T-helper 2 cell treated with Interferon-gamma antibody and Interleukin-4, amounts not matched to agents 5 μg/mL and 100 μg/mL, for 36 hours (primary cell): ENCODE data around the gene KCNJ4.
"Not testable (repeated sequence)": the region's sequence is repeated elsewhere in the genome, so short reads cannot be mapped to it uniquely, and the experiment has no call there.

Source experiments
- DNase-seq: peaks from one replicate; pipeline ENCODE4 v3.0.0; 2021; ENCODE audit warnings: low spot score
- H3K27ac Mint-ChIP-seq: one replicate; pipeline ENCODE4 v1.8.0; 2021; ENCODE audit warnings: mild to moderate bottlenecking, mixed read lengths
- H3K27me3 Mint-ChIP-seq: one replicate; pipeline ENCODE4 v1.8.0; 2021; ENCODE audit warnings: low read depth, mixed read lengths
- H3K36me3 Mint-ChIP-seq: one replicate; pipeline ENCODE4 v1.8.0; 2021; ENCODE audit warnings: low read depth, mixed read lengths
- H3K4me1 Mint-ChIP-seq: one replicate; pipeline ENCODE4 v1.8.0; 2021; ENCODE audit warnings: low read depth, mixed read lengths
- H3K4me3 Mint-ChIP-seq: one replicate; pipeline ENCODE4 v1.8.0; 2022; ENCODE audit warnings: mild to moderate bottlenecking, moderate library complexity, mixed read lengths
- H3K9me3 Mint-ChIP-seq: one replicate; pipeline ENCODE4 v1.8.0; 2021; ENCODE audit warnings: mixed read lengths

KCNJ4 gene

DNA sequence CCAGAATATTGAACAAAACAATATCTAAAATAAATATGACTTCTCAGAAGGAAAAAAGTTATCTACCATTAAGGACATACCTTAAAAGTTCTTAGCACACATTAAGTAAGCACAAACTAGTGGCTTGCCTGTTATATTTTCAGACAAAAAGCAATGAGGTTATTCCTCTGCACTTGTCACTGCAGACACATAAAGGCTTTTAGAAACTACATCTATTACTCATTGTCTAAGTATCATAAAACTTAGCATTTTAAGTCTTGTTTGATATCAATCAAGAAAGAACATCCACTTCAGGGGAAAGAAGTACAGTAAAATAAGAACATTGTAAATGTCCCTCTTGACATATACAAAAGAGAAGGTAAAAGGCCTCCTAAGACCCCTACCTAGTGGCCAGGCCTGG, 59.1 kb downstream of the KCNJ4 start:
- H3K36me3 Mint-ChIP-seq, DNase-seq, H3K27me3 Mint-ChIP-seq, H3K9me3 Mint-ChIP-seq: not testable (repeated sequence)
- peak overlapping the region; percentile 86 for H3K4me3 Mint-ChIP-seq
- H3K4me1 Mint-ChIP-seq, result peaks cover 48% of the 10 kb centered on the region
- H3K27ac Mint-ChIP-seq, result peak overlapping the region; percentile 77

DNA sequence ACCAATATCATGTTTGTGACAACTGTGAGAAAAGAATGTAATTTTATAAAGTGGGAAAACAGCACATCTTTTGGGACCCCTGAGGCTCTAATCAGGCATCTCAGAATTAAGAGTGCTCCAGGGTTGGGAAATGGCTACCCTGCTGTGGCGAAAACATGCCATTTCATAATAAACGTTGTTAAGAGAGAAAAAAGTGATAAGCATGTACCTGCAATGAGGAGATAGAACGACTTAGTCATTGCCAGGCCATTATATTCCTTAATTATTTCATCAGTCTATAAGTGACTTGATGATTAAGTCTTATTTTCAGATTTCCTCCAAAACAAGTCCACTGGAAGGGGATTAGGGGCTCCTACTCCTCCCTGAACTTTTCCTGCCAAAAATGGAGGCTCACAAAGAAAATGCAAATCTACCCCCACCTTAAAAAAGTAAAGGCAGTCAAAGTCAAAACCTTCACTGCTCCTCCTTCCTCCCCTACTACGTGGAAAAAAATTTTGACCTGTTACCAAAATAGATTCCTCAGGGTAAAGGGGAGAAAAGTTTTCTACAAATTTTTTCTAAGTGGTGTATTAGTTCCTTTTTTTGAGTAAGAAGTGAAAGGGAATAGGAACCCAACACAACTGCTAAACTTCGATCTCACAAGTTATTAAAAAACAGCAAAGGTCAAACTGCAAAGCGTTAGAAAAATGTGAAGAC, 59.9 kb downstream of the KCNJ4 start:
- not testable (repeated sequence) for H3K27me3 Mint-ChIP-seq, H3K9me3 Mint-ChIP-seq, DNase-seq, H3K36me3 Mint-ChIP-seq
- Mint-ChIP-seq H3K4me3 (peak overlapping the region; percentile 86), H3K27ac (peak overlapping the region; percentile 77), H3K4me1 (peaks cover 55% of the 10 kb centered on the region)

DNA sequence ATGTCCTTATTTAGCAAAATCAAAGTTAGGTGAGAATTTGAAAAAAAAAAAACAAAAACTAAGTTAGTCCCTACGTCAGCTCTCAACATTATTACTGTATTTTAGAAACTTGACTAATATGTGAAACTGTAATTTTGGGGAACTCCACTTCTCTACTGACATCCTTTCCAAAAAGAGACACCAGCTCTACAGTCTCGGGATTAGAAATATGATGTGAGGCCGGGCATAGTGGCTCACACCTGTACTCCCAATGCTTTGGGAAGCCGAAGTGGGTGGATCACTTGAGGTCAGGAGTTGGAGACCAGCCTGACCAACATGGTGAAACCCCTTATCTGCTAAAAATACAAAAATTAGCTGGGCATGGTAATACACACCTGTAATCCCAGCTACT, 65.6 kb downstream of the KCNJ4 start:
- H3K27me3 Mint-ChIP-seq, H3K27ac Mint-ChIP-seq, H3K36me3 Mint-ChIP-seq, H3K9me3 Mint-ChIP-seq, DNase-seq, H3K4me3 Mint-ChIP-seq: not testable (repeated sequence)
- H3K4me1 Mint-ChIP-seq, result peaks cover 49% of the 10 kb centered on the region

DNA sequence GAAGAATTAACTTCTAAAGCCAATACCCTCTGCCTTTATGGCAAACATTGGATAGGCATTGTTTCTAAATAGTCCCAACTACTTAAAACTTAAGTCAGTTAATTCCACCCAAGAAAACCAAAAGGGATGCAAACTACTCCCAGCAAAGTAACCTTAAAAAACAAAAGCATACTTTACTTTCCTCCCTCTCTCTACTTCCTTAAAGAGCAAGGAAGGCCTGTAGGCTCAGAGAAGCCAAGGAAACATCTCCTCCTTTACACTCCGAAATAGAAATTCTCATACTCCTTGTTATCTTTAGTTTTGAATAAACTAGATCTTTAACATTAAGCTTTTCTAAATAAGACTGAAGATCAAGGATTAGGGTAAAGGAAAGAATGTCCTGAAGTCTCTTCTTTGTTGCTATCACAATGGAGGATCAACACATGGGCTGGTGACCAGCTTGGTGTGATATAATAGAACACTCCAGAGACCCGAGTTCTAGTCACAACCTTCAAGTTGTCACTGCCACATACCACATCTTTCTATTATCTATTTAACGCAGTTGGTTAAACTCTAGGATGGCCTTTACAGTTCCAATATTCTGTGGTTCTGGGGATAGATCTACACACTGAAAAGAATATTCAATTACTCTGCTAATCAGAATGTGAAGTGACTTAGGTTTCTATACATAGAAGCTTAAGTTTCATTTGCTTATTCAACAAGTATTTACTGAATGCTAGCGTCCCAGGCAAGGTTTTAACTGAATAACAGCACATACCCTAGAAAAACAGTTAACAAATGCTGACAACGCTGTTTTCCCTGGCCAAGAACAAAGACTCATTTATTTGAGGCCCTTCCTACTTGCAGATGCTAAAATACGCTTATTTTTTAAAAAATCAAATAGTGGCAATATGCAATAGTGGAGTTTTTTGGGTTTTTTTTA, 66.2 kb downstream of the KCNJ4 start:
- H3K27ac Mint-ChIP-seq, DNase-seq, H3K27me3 Mint-ChIP-seq, H3K4me3 Mint-ChIP-seq, H3K36me3 Mint-ChIP-seq, H3K9me3 Mint-ChIP-seq: not testable (repeated sequence)
- peaks cover 44% of the 10 kb centered on the region for H3K4me1 Mint-ChIP-seq

DNA sequence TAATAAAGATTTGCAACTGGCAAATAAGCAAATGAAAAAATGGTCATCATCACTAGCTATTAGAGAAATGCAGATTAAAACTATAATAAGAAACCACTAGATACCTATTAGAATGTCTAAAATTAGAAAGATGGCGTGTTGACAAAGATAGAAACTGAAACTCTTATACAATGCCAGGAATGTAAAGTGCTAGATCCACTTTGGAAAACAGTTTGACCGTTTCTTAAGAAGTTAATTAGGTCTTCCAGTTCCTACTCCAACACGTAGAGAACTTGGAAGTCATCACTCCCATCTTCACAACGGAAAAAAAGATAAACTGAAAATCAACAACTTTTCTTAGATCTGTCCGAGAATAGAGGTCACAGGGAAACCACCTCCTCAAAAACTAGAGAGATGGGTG, 68.1 kb downstream of the KCNJ4 start:
- H3K36me3 Mint-ChIP-seq, DNase-seq, H3K27ac Mint-ChIP-seq, H3K27me3 Mint-ChIP-seq, H3K9me3 Mint-ChIP-seq: not testable (repeated sequence)
- H3K4me3 Mint-ChIP-seq, result peak overlapping the region; percentile 10
- H3K4me1 Mint-ChIP-seq, result peaks cover 37% of the 10 kb centered on the region

DNA sequence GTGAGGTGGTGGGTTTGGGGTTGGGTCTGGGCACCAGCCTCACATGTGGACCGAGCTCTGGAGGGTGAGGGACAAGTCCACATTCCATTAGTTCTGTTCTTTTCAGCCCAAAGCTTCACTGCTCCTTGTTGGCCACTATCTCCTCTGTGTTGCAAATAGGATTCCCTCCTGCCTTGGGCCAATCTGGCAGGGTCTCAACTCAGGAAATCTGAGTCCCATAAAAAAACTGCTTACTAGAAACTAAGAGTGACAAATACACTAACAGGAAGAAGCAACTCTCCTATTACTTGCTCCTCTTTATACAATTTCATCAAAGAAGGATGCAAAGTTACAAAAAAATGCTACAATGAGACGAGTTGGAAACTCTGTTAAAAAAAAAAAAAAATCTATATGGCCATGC, 71.6 kb downstream of the KCNJ4 start:
- peaks cover 15% of the 10 kb centered on the region for H3K36me3 Mint-ChIP-seq
- H3K27me3 Mint-ChIP-seq, result no peaks in the 10 kb centered on the region
- H3K27ac Mint-ChIP-seq, result no peak overlapping the region
- no peak overlapping the region for H3K4me3 Mint-ChIP-seq
- no peak for DNase-seq
- peaks cover 4% of the 10 kb centered on the region for H3K9me3 Mint-ChIP-seq
- H3K4me1 Mint-ChIP-seq, result peaks cover 17% of the 10 kb centered on the region

DNA sequence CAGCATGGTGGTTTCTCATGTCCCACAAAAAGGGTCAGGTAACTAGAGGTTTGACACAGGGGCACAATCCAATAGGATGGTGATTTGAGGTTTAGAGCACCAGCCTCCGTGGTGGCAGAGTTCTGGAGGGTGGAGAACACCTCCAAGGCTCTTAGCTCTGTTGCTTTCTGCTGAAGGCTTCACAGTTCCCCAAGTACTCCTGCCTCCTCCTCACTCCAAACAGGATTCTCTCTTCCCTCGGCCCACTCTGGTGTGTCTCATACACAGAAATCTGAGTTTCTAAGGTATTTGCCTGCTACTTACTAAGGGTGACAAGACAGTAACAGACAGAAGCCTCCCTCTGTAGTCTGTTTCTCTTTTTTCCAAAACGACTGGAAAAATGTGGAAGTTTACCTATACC, 73.6 kb downstream of the KCNJ4 start:
- H3K4me3 Mint-ChIP-seq, H3K4me1 Mint-ChIP-seq, H3K27me3 Mint-ChIP-seq, H3K9me3 Mint-ChIP-seq, H3K27ac Mint-ChIP-seq, DNase-seq: not testable (repeated sequence)
- H3K36me3 Mint-ChIP-seq, result peaks cover 20% of the 10 kb centered on the region
